K562 (cell line): ENCODE results near the gene FADS1. TPM values are rescaled to one million over a fixed set of nuclear protein-coding genes. Genes with fewer than 3 reads are reported as not detected.

Source experiments
- ATAC-seq: fragments of 200-7000 bp; cut with Tn5 transposase; 3 replicates; pipeline ENCODE4 v1.9.1; 2020; ENCODE audit warnings: moderate library complexity
- BruUV-seq: library from RNA; stranded (reverse); fragments of 400-500 nt; replicated peaks from 2 replicates; lab custom pipeline; 2021; lab: Mats Ljungman, UMichigan
- CTCF ChIA-PET: fragments of 300-600 bp; formaldehyde crosslinking; extraction: SDS; loops from one replicate; lab custom pipeline; 2021; ENCODE audit warnings: low intra/inter-chr PET ratio; lab: Yijun Ruan, JAX
- POLR2A ChIA-PET: fragments of 300-600, 350-650 bp; sonication (Branson Sonifier 250); formaldehyde crosslinking; extraction: SDS; loops from one replicate; lab custom pipeline; 2021; ENCODE audit warnings: antibody characterized with exemption, inconsistent platforms; lab: Yijun Ruan, JAX
- DNase-seq, 4 experiments: peaks; one replicate each; pipeline versions ENCODE4 v3.0.0 to v3.0.0-alpha.2; 2011 to 2018; ENCODE audit warnings: low spot score in 3 of 4, mixed read lengths in 3 of 4; ENCODE audit errors: extremely low read depth in 1 of 4
- FAIRE-seq: peaks from 2 replicates; lab custom pipeline; 2011; peaks lifted over from hg19 to GRCh38; lab: Jason Lieb, UNC
- H2AFZ ChIP-seq: 2 replicates; pipeline ENCODE4 v1.6.0; 2011; ENCODE audit warnings: low read depth, low read length, control low read depth, inconsistent platforms
- H3K27ac ChIP-seq: fragments of 200-600 bp; 3 replicates; pipeline ENCODE4 v1.8.0; 2011; ENCODE audit warnings: low read depth, mild to moderate bottlenecking, control low read depth, inconsistent platforms, low read length, moderate library complexity, mixed read lengths; ENCODE audit errors: extremely low read depth
- H3K27me3 ChIP-seq, 2 experiments: fragments of 300-600 bp in 1 of 2; 2 replicates in 1 of 2; 3 replicates in 1 of 2; pipeline versions ENCODE4 v1.6.0 to v1.8.0; 2011; ENCODE audit warnings: inconsistent platforms in 2 of 2, low read length in 2 of 2, mild to moderate bottlenecking in 1 of 2, mixed read lengths in 1 of 2, moderate library complexity in 1 of 2; ENCODE audit not compliant: control insufficient read depth in 2 of 2, insufficient read depth in 2 of 2
- H3K36me3 ChIP-seq: fragments of 300-600 bp; 3 replicates; pipeline ENCODE4 v1.8.0; 2011; ENCODE audit warnings: mild to moderate bottlenecking, low read length, inconsistent platforms; ENCODE audit not compliant: control insufficient read depth, insufficient read depth
- H3K4me1 ChIP-seq, 2 experiments: fragments of 200-600 bp in 1 of 2; replicated peaks in 1 of 2; 2 replicates in 1 of 2; 3 replicates in 1 of 2; pipeline versions ENCODE4 v1.5.1 to v1.8.0; 2011; ENCODE audit warnings: inconsistent platforms in 2 of 2, low read length in 2 of 2, mild to moderate bottlenecking in 1 of 2, mixed read lengths in 1 of 2, moderate library complexity in 1 of 2; ENCODE audit not compliant: control insufficient read depth in 2 of 2, insufficient read depth in 2 of 2
- H3K4me2 ChIP-seq: 2 replicates; pipeline ENCODE4 v1.6.1; 2011; ENCODE audit warnings: low read length, control low read depth, inconsistent platforms, mixed read lengths; ENCODE audit not compliant: insufficient read depth
- H3K4me3 ChIP-seq: fragments of 200-600 bp; sonication (generic), shearing (Covaris generic); 2 replicates; pipeline ENCODE4 v1.5.1; 2016; ENCODE audit warnings: control low read depth, inconsistent platforms
- H3K79me2 ChIP-seq: fragments of 200-600 bp; 3 replicates; pipeline ENCODE4 v1.8.0; 2011; ENCODE audit warnings: low read length, inconsistent platforms; ENCODE audit not compliant: control insufficient read depth, insufficient read depth
- H3K9ac ChIP-seq, 2 experiments: 2 replicates each; pipeline versions ENCODE4 v1.6.0 to v1.6.1; 2011; ENCODE audit warnings: low read depth in 2 of 2, low read length in 2 of 2, control low read depth in 1 of 2, inconsistent platforms in 1 of 2, mild to moderate bottlenecking in 1 of 2, mixed read lengths in 1 of 2; ENCODE audit not compliant: insufficient read depth in 1 of 2
- H3K9me1 ChIP-seq: one replicate; pipeline ENCODE4 v1.6.0; 2011; ENCODE audit warnings: inconsistent platforms, mild to moderate bottlenecking, low read length, moderate library complexity; ENCODE audit not compliant: control insufficient read depth, insufficient read depth
- H3K9me3 ChIP-seq: replicated peaks from 2 replicates; pipeline ENCODE4 v1.5.1; 2011; ENCODE audit warnings: low read depth, low read length, inconsistent platforms; ENCODE audit not compliant: control insufficient read depth, insufficient read depth
- H4K20me1 ChIP-seq: replicated peaks from 2 replicates; pipeline ENCODE4 v1.6.1; 2011; ENCODE audit warnings: low read length, inconsistent platforms, mixed read lengths; ENCODE audit not compliant: control insufficient read depth, insufficient read depth
- POLR2G ChIP-seq: fragments of 200-400 bp; formaldehyde crosslinking; IDR thresholded peaks from 2 replicates; pipeline ENCODE4 v1.6.1; 2017; ENCODE audit warnings: low read depth, mild to moderate bottlenecking, antibody characterized with exemption, low read length, moderate library complexity
- WGBS: fragments of 100-300 bp; shearing (Covaris generic); methylation state at CpG from one replicate; pipeline ENCODE4 v1.1.6; 2016; ENCODE audit warnings: low coverage, mixed read lengths; ENCODE audit not compliant: insufficient coverage; ENCODE audit errors: missing lambda C conversion rate; 5-methylcytosine and 5-hydroxymethylcytosine counted together
- in situ Hi-C: fragments of 300-500 bp; cut with MboI; formaldehyde crosslinking; loops from 4 replicates; pipeline ENCODE4 v1.15.0; 2018; ENCODE audit warnings: inconsistent platforms, mixed read lengths
- intact Hi-C: fragments of 100-400 bp; cut with micrococcal nuclease; formaldehyde crosslinking; loops from 2 replicates; pipeline ENCODE4 v1.14.2; 2022
- polyA plus RNA-seq, 8 experiments: library from polyadenylated mRNA; depleted of rRNA in 4 of 8; stranded (reverse) in 5 of 8; unstranded in 3 of 8; fragments of >200 nt; fragmentation: Nextera tagmentation in 2 of 8; fragmentation: Illumina TruSeq in 1 of 8; extraction: Ambion mirVana in 2 of 8; extraction: Trizol in 1 of 8; gene quantifications; 2 replicates each; pipeline versions ENCODE4 v1.2.1 to v1.2.3, GENCODE V29; 2011 to 2014; ENCODE audit warnings: inconsistent platforms in 1 of 8, missing spikeins in 1 of 8
- total RNA-seq, 7 experiments: library from RNA; depleted of rRNA in 6 of 7; stranded (reverse); fragments of >200 nt in 6 of 7; fragmentation: Illumina TruSeq in 2 of 7; extraction: Trizol in 2 of 7; gene quantifications; 2 replicates each; pipeline versions ENCODE4 v1.2.1 to v1.2.3, GENCODE V29; 2011 to 2021; ENCODE audit warnings: low replicate concordance in 1 of 7
- TF ChIP-seq, protein P1 (sequence below): fragments of 450-650 bp; formaldehyde crosslinking; IDR thresholded peaks from 2 replicates; pipeline ENCODE4 v1.4.0; 2020; ENCODE audit warnings: mild to moderate bottlenecking, mixed read lengths
- TF ChIP-seq, protein P2 (sequence below): sonication (generic); formaldehyde crosslinking; IDR thresholded peaks from 2 replicates; pipeline ENCODE4 v1.8.1; 2022; ENCODE audit warnings: missing genetic modification reagents
- TF ChIP-seq, protein P3 (sequence below): fragments of 450-650 bp; formaldehyde crosslinking; IDR thresholded peaks from 2 replicates; pipeline ENCODE4 v1.4.0; 2022; ENCODE audit warnings: missing genetic modification characterization

The FADS1 gene
- total and polyA plus RNA-seq, 9 of the 15 experiments (the other 6 are each of a cell fraction or from before 2014, with no cell fraction given), result 110 to 864 (median 364) TPM

DNA sequence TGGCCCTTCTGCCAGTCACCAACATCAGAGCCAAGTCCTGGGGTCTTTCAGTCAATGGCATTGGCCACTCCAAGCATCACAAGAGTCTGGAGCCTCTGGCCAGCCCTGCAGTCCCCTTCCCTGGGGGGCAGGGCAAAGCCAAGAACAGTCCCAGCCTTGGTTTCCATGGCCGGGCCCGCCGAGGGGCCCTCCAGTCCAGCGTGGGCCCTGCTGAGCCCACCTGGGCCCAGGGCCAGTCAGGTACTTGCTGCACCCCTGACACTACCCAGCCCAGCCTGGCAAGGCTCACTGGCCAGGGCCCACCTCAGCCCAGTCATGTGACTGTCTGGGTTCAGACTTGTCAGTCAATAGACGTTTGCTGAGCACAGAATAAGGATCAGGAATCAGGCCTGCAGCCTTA lies 35.2 kb downstream of the FADS1 start:
- Histone ChIP-seq H3K4me3 (no peak overlapping the region), H3K79me2 (no peaks in the 10 kb centered on the region), H3K27me3 (no peaks in the 10 kb centered on the region), H3K27ac (no peak overlapping the region), H3K9ac (no peak overlapping the region), H3K36me3 (peaks cover 60% of the 10 kb centered on the region; the same call in 2 of the 3 replicates), H3K9me1 (no peaks in the 10 kb centered on the region), H2AFZ (no peak overlapping the region), H3K9me3 (no peaks in the 10 kb centered on the region), H3K4me1 (peaks cover 0 to 31% of the 10 kb centered on the region in 2 experiments; a peak in 2 of 5 replicates), H4K20me1 (peaks cover 6% of the 10 kb centered on the region; the same call in 1 of the 2 replicates), H3K4me2 (no peak overlapping the region)
- DNase-seq (no peak), ATAC-seq (no peak), FAIRE-seq (no peak)
- WGBS, result 68% methylated on average over 5 of the region's 5 CpGs
- peak; percentile 43; the same call in 1 of the 2 replicates for TF ChIP-seq POLR2G
- TF ChIP-seq, protein P1, sequence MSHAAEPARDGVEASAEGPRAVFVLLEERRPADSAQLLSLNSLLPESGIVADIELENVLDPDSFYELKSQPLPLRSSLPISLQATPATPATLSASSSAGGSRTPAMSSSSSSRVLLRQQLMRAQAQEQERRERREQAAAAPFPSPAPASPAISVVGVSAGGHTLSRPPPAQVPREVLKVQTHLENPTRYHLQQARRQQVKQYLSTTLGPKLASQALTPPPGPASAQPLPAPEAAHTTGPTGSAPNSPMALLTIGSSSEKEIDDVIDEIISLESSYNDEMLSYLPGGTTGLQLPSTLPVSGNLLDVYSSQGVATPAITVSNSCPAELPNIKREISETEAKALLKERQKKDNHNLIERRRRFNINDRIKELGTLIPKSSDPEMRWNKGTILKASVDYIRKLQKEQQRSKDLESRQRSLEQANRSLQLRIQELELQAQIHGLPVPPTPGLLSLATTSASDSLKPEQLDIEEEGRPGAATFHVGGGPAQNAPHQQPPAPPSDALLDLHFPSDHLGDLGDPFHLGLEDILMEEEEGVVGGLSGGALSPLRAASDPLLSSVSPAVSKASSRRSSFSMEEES (CRISPR knock-in tag), result peak; percentile 56
- TF ChIP-seq, protein P2, sequence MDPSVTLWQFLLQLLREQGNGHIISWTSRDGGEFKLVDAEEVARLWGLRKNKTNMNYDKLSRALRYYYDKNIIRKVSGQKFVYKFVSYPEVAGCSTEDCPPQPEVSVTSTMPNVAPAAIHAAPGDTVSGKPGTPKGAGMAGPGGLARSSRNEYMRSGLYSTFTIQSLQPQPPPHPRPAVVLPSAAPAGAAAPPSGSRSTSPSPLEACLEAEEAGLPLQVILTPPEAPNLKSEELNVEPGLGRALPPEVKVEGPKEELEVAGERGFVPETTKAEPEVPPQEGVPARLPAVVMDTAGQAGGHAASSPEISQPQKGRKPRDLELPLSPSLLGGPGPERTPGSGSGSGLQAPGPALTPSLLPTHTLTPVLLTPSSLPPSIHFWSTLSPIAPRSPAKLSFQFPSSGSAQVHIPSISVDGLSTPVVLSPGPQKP (CRISPR knock-in tag), result no peak
- TF ChIP-seq, protein P3, sequence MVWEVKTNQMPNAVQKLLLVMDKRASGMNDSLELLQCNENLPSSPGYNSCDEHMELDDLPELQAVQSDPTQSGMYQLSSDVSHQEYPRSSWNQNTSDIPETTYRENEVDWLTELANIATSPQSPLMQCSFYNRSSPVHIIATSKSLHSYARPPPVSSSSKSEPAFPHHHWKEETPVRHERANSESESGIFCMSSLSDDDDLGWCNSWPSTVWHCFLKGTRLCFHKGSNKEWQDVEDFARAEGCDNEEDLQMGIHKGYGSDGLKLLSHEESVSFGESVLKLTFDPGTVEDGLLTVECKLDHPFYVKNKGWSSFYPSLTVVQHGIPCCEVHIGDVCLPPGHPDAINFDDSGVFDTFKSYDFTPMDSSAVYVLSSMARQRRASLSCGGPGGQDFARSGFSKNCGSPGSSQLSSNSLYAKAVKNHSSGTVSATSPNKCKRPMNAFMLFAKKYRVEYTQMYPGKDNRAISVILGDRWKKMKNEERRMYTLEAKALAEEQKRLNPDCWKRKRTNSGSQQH (CRISPR knock-in tag), result no peak
- BruUV-seq, result no TSS peak
- ChIA-PET CTCF (no interaction called here), POLR2A (interaction anchor here (1.5 to 2.8 kb wide), 3 partner anchors 11 to 34 kb away, joined by 3 to 21 read pairs (median 8); partner anchors contain the start of genes FEN1 and TMEM258)
- intact Hi-C loops (no loop called here), in situ Hi-C loops (no loop called here)
